Suppressor macrophage treated with lipopolysaccharide for 4 hours (primary cell): ENCODE measurements around the gene AUH.

Experiments used
- DNase-seq: peaks from one replicate; pipeline ENCODE4 v3.0.0-alpha.2; 2020

Gene AUH

DNA sequence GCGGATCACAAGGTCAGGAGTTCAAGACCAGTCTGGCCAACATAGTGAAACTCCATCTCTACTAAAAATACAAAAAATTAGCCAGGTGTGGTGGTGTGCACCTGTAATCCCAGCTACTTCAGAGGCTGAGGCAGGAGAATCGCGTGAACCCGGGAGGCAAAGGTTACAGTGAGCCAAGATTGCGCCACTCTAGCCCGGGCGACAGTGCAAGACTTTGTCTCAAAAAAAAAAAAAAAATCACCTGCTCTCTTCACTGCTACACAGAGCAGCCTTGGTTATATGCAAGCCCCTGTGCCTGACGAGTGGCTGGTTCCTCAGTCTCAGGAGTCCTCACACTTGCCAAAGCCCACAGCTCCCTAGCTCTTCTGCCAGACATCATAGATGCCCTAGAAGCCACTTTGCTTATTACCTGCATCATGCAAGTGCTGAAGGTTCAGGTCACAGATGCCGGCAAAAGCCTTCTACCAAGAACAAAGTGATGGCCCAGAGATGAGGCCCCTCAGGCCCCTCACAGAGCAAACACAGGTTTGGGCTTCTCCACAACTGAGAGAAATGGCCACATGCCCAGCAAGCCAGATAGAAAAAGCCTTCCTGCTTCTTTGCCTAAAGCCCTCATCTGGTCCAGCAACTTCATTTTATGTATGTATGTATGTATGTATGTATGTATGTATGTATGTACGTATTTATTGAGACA is 176.4 kb downstream of the AUH start:
- DNase-seq: no peak

DNA sequence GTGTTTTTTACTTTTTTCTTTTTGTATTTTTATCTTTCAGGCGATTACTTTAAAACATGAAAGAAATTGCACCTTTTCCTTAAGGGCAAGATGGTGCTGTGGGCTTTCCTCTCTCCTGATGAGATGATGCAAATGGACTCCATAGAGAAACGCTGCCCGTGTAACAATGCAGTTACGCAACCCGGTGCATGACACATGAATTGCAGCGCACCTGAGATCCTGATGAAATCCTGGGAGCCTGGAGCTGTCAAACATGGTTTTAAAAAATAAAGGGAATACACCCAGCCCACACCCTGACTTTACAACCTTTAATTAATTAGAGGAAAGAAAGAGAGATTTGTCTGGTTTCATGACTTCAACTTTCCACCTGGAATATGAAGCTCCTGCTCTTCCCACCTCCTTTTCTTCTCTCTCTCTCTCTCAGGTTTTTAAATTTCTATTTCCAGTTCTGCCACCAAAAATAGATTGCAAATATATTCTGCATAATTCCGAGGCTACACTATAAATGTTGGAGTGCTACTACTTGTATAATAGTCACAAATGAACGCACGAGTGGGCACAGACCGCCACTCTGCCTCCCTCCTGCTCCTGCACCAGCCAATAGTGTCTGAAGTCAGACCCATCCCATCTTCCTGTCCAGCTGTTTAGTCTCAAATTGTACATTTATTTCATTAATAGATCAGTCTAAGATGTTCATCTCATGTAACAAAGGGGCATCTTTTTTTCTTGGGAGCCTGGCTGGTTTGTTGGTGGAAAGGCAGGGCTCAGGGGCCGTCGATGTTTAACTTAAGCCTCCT is 179.1 kb downstream of the AUH start:
- DNase-seq: no peak

DNA sequence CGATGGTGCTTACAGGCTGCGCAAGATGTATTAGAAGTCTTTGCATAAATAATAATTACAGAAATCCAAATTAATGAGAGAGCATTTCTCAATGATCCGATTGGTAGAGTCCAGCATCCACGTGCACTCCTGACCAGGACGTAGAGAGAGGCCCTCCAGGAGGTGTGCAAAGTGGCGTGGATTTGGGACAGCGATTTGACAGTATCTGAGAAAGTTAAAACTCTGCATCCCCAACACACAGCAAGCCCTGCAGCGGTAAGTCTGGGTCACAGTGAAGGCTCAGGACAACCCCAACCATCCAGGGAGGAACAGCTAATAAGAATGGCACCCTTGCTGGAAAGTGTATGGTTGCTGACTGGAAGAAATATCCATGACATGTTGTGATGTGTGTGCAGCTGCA is 180.2 kb downstream of the AUH start:
- no peak for DNase-seq

GRCh38 chr9:91180930-91181268 is 180.8 kb downstream of the AUH start:
- DNase-seq: no peak

DNA sequence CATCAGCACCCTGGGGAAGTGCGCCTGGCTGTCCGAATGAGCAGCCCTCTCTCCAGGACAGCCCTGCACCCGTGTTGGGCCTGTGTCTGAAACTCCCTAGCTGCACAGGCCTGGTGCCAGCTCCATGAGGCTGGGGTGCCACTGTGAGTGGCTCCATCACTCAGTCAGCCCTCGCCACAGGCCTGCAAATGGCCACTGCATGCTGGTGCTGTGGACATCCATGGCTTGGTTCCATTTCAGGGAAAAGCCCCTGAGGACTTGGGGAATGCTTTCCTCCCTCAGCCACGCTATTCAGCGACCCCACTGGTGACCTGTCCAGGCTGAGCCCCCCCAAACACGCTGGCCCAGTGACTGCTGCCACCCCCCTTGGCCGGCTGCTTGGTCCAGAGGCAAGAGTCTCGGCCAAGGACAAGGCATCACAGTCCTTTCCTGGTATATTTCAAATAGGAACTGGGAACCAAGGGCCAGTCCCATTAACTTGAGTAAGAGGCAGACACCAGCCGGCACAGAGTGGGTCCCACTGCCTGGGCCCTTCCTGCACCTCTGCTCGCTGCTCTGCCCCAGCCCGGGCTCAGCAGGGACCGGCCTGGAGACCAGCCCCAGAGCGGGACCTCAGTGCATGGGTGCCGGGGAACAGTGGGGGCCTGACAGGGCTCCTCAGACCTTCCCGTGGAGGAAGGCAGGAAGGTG is 181.3 kb downstream of the AUH start:
- no peak for DNase-seq

GRCh38 chr9:91179237-91180138 is 182.2 kb downstream of the AUH start:
- no peak for DNase-seq

DNA sequence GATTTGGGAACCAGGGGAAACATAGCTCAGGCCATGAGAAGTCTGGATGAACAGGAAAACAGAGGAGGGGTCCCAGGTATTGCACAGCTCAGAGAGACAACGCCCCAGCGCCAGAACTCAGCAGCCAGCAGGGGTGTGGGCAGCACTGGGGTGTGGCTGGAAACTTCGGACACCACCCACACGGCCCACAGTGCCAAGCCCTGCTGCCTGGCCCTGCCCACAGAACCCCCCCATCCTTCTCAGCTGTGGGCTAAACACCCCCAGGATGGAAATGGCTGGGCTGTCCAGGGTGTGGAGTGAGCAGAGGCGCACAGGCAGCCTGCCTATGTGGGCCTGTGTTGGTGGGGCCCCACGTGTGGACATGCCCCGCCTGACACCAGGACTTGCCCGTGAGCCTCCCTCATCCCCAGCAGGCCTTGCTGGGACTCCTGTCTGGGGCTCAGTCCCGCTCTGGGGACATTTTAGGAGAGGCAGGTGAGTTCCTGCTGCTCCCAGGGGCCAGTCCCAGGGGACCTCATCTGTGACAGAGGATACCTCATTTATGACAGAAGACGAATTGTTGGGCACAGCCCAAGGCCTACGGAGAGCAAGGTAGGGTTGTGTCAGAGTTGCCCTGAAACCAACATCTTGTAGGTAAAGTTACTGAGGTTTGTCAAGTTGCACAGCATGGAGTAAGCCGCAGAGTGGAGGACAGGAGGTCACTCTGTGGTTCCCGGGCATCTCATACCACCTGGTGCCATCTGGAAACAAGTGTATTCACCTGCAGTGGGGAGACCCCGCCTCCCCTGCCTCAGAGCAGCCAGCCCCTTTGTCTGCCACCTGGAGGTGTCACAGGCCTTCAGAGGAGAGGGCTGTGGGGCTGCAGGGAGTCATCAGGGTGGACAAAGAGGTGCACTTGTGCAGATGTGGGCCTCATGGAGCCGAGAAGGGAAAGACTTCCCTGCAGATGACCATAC is 183.2 kb downstream of the AUH start:
- DNase-seq: no peak

GRCh38 chr9:91177661-91178280 is 183.9 kb downstream of the AUH start:
- DNase-seq: no peak

DNA sequence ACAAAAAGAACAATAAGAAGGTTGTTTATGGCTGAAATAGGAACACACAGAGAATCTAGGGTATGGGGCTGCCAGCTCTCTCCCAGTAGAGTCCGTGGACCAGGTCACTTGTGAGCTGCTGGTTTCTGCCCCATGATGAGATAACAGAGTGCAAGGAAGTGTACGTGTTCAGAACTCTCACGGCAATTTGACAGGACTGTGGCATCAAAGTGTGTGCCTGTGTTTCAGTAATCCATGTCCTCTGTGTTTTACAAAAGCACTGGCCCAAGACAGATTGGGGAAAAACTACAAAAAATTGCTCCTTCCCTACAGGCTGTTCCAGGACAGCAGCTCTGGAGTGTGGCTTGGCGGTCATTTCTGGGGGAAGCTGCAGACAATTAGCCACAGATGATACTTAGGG is 184.6 kb downstream of the AUH start:
- no peak for DNase-seq

GRCh38 chr9:91176426-91176825 is 185.3 kb downstream of the AUH start:
- DNase-seq: no peak

DNA sequence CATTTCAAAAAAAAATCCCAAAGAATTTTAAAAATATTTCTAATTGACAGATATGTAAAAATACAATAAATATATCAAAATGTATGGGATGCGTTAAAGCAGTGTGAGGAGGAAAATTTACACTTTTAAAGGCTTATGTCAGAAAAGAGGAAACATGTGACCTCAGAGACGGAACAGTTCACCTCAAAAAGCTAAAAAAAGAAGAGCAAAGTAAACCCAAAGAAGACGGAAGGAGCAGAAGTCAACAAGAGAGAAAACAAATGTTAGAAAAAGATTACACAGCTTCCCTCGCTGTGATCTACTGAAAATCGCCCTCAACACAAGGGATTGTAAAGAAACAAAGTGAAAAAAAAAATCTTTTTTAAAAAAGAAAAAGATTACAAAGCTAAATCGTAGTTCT is 186.9 kb downstream of the AUH start:
- no peak for DNase-seq

- no peak for DNase-seq
Measured at GRCh38 chr9:91172329-91172728, 189.4 kb downstream of the AUH start.

DNA sequence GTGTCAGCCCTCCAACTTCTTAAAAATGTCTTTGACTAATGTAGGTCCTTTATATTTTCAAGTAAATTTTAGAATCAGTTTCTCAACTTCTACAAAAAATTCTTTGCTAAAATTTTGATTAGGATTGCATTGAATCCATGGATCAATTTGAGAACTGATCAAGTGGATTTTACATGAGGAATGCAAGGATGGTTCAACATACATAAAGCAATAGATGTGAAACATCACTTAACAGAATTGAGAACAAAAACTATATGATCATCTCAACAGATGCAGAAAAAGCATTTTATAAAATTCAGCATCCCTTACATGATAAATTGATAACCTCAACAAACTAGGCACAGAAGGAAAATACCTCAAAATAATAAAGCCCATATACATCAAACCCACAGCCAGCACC is 190.8 kb downstream of the AUH start:
- DNase-seq: no peak

DNA sequence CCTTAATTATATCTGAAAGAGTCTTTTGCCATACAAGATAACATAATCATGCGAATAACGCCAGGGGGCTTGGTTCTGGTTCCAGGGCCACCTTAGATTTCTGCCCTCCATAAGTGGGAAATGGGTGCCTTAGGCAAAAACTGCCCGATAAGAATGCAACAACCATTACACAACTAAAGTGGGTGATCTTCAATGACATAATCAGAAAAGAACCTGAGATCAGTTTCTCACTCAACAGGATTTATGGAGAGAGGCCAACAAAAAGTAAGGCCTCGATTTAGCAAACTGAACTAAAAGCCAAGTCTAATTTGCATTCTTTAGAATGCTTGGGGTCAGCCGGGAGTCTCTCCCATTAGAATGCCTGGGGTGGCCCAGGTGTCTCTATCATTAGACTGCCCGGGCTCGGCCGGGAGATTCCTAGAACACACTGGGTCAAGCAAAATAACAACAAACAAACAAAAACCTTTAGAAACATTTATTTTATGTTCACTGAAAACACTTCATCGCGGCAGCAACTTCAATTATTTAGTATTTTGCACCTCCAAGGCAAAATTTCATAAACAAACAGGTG is 194.8 kb downstream of the AUH start:
- no peak for DNase-seq

GRCh38 chr9:91164724-91165520 is 196.8 kb downstream of the AUH start:
- peak; percentile 91 for DNase-seq
